Measurements from ENCODE around the gene KIF21A. TPM values are rescaled to one million over a fixed set of nuclear protein-coding genes. Genes with fewer than 3 reads are reported as not detected.

Gene KIF21A
- total RNA-seq, 1 experiment from 2014 or later: 3.3 TPM

GRCh38 chr12:39431002-39431796 lies 11.7 kb downstream of the KIF21A start:
- H3K36me3 ChIP-seq (ENCODE audit: insufficient read depth, low read length, poor library complexity, severe bottlenecking): no peaks in the 10 kb centered on the region
- ChIA-PET CTCF (no interaction called here), POLR2A (ENCODE audit: low non-redundant PET) (no interaction called here)
- no peak overlapping the region for H3K27ac ChIP-seq (ENCODE audit: low read depth, low read length, poor library complexity, severe bottlenecking)
- no TSS peak for BruUV-seq (replicated peaks)
- DNase-seq (ENCODE audit: low spot score): no peak
- no peaks in the 10 kb centered on the region for H3K27me3 ChIP-seq (replicated peaks; ENCODE audit: insufficient read depth, low read depth, low read length, poor library complexity)
- no peak overlapping the region for H3K4me3 ChIP-seq (ENCODE audit: low read depth, low read length, poor library complexity, severe bottlenecking)
- intact Hi-C loops (cut with micrococcal nuclease; ENCODE audit: unreplicated experiment): no loop called here
- TF ChIP-seq CTCF (conservative IDR thresholded peaks at IDR 0.05; ENCODE audit: low read depth, low read length) (no peak), EZH2 (IDR thresholded peaks at IDR 0.05; ENCODE audit: borderline replicate concordance, low read depth, low read length, poor library complexity, severe bottlenecking) (no peak)
- no peaks in the 10 kb centered on the region for H3K9me3 ChIP-seq (ENCODE audit: low read depth, low read length, poor library complexity, severe bottlenecking)
- no peaks in the 10 kb centered on the region for H3K4me1 ChIP-seq (ENCODE audit: insufficient read depth, low read length, poor library complexity, severe bottlenecking)

DNA sequence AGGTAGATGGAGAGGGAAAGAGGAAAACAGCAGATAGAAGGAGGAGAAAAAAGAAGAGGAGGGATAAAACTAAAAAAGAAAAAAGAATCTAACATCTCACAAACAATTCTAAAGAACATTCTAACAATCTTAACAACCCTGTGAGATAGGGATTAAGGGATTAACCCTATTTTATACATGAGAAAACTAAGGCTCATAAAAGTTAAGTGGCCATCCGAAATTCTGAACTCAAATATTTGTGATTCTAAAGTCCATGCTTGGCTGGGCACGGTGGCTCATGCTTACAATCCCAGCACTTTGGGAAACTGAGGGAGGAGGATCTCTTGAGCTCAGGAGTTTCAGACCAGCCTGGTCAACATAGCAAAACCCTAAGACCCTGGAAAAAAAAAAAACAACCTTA lies 13.1 kb downstream of the KIF21A start:
- Histone ChIP-seq H3K27ac (ENCODE audit: low read depth, low read length, poor library complexity, severe bottlenecking) (no peak overlapping the region), H3K36me3 (ENCODE audit: insufficient read depth, low read length, poor library complexity, severe bottlenecking) (no peaks in the 10 kb centered on the region), H3K27me3 (replicated peaks; ENCODE audit: insufficient read depth, low read depth, low read length, poor library complexity) (no peaks in the 10 kb centered on the region), H3K9me3 (ENCODE audit: low read depth, low read length, poor library complexity, severe bottlenecking) (no peaks in the 10 kb centered on the region), H3K4me1 (ENCODE audit: insufficient read depth, low read length, poor library complexity, severe bottlenecking) (no peaks in the 10 kb centered on the region), H3K4me3 (ENCODE audit: low read depth, low read length, poor library complexity, severe bottlenecking) (no peak overlapping the region)
- CTCF ChIA-PET: no interaction called here
- POLR2A ChIA-PET (ENCODE audit: low non-redundant PET): no interaction called here
- no TSS peak for BruUV-seq (replicated peaks)
- no peak for DNase-seq (ENCODE audit: low spot score)
- intact Hi-C loops (cut with micrococcal nuclease; ENCODE audit: unreplicated experiment): no loop called here
- TF ChIP-seq CTCF (conservative IDR thresholded peaks at IDR 0.05; ENCODE audit: low read depth, low read length): no peak
- TF ChIP-seq EZH2 (IDR thresholded peaks at IDR 0.05; ENCODE audit: borderline replicate concordance, low read depth, low read length, poor library complexity, severe bottlenecking): no peak

GRCh38 chr12:39427360-39427808 lies 15.5 kb downstream of the KIF21A start:
- no peaks in the 10 kb centered on the region for H3K27me3 ChIP-seq (replicated peaks; ENCODE audit: insufficient read depth, low read depth, low read length, poor library complexity)
- H3K36me3 ChIP-seq (ENCODE audit: insufficient read depth, low read length, poor library complexity, severe bottlenecking): no peaks in the 10 kb centered on the region
- H3K4me1 ChIP-seq (ENCODE audit: insufficient read depth, low read length, poor library complexity, severe bottlenecking): no peaks in the 10 kb centered on the region
- H3K4me3 ChIP-seq (ENCODE audit: low read depth, low read length, poor library complexity, severe bottlenecking): no peak overlapping the region
- no peak for TF ChIP-seq EZH2 (IDR thresholded peaks at IDR 0.05; ENCODE audit: borderline replicate concordance, low read depth, low read length, poor library complexity, severe bottlenecking)
- no peak for TF ChIP-seq CTCF (conservative IDR thresholded peaks at IDR 0.05; ENCODE audit: low read depth, low read length)
- no TSS peak for BruUV-seq (replicated peaks)
- POLR2A ChIA-PET (ENCODE audit: low non-redundant PET): no interaction called here
- DNase-seq (ENCODE audit: low spot score): no peak
- H3K9me3 ChIP-seq (ENCODE audit: low read depth, low read length, poor library complexity, severe bottlenecking): no peaks in the 10 kb centered on the region
- CTCF ChIA-PET: interaction anchor here (0.6 kb wide), 1 partner anchor 227 kb away, joined by 3 read pairs; no protein-coding TSS in a partner anchor
- H3K27ac ChIP-seq (ENCODE audit: low read depth, low read length, poor library complexity, severe bottlenecking): no peak overlapping the region
- intact Hi-C loops (cut with micrococcal nuclease; ENCODE audit: unreplicated experiment): no loop called here
